Osteoblast (primary cell): ENCODE measurements around the gene UST. TPM values are rescaled to one million over a fixed set of nuclear protein-coding genes. Genes with fewer than 3 reads are reported as not detected.

Experiments
- DNase-seq: peaks from one replicate; pipeline ENCODE4 v3.0.0; 2011; ENCODE audit warnings: low spot score, mixed read lengths; ENCODE audit not compliant: insufficient read length; ENCODE audit errors: missing footprints
- H2AFZ ChIP-seq: 2 replicates; pipeline ENCODE4 v1.6.0; 2011; ENCODE audit warnings: mild to moderate bottlenecking, low read length
- H3K27ac ChIP-seq: 2 replicates; pipeline ENCODE4 v1.5.1; 2011; ENCODE audit warnings: mild to moderate bottlenecking, low read depth, low read length, moderate library complexity
- H3K27me3 ChIP-seq: 2 replicates; pipeline ENCODE4 v1.6.0; 2012; ENCODE audit warnings: mild to moderate bottlenecking, control low read depth, inconsistent platforms, low read length, moderate library complexity; ENCODE audit not compliant: insufficient read depth
- H3K36me3 ChIP-seq: 2 replicates; pipeline ENCODE4 v1.5.1; 2011; ENCODE audit warnings: mild to moderate bottlenecking, low read length, control low read depth, moderate library complexity; ENCODE audit not compliant: insufficient read depth
- H3K4me1 ChIP-seq: 2 replicates; pipeline ENCODE4 v1.5.1; 2011; ENCODE audit warnings: mild to moderate bottlenecking, low read length, control low read depth, moderate library complexity; ENCODE audit not compliant: insufficient read depth
- H3K4me2 ChIP-seq: 2 replicates; pipeline ENCODE4 v1.6.0; 2011; ENCODE audit warnings: mild to moderate bottlenecking, low read length; ENCODE audit not compliant: insufficient read depth
- H3K4me3 ChIP-seq: fragments of 200-600 bp; sonication (generic); 3 replicates; pipeline ENCODE4 v1.5.1; 2012; ENCODE audit warnings: mild to moderate bottlenecking, low read length, inconsistent platforms; ENCODE audit not compliant: insufficient read depth
- H3K79me2 ChIP-seq: 2 replicates; pipeline ENCODE4 v1.6.0; 2012; ENCODE audit warnings: mild to moderate bottlenecking, low read length, control low read depth, inconsistent platforms; ENCODE audit not compliant: insufficient read depth
- H3K9me3 ChIP-seq: 2 replicates; pipeline ENCODE4 v1.5.1; 2011; ENCODE audit warnings: low read depth, low read length, control low read depth
- H4K20me1 ChIP-seq: 2 replicates; pipeline ENCODE4 v1.6.0; 2012; ENCODE audit warnings: mild to moderate bottlenecking, low read length, control low read depth; ENCODE audit not compliant: insufficient read depth
- total RNA-seq: library from RNA; depleted of rRNA; stranded (reverse); fragments of >200 nt; gene quantifications from 2 replicates; pipeline ENCODE4 v1.2.3, GENCODE V29; 2012
- TF ChIP-seq, protein P1 (sequence below): IDR thresholded peaks from 2 replicates; pipeline ENCODE4 v1.5.1; 2011; ENCODE audit warnings: mild to moderate bottlenecking, low read depth, low read length, moderate library complexity; ENCODE audit errors: extremely low read depth

Gene UST
- total RNA-seq, 1 donor: 18.1 TPM

DNA sequence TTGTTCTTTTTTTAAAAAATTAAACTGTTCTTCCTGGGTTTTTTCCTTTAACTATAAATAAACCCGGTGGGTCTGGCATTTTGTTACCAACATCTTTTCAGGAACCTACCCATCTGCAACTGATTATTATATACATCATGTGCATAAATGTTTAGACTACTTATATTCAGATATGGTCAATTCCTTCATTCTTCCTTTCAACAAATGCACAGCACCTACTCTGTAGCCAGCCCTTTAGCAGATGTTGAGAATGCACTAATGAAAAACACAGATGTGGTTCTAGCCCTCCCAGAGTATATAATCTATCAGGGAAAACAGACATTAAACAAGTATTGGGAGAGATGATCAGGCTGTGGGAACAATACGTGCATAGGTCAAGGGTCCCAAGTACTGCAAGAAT is 237.1 kb downstream of the UST start:
- TF ChIP-seq, protein P1, sequence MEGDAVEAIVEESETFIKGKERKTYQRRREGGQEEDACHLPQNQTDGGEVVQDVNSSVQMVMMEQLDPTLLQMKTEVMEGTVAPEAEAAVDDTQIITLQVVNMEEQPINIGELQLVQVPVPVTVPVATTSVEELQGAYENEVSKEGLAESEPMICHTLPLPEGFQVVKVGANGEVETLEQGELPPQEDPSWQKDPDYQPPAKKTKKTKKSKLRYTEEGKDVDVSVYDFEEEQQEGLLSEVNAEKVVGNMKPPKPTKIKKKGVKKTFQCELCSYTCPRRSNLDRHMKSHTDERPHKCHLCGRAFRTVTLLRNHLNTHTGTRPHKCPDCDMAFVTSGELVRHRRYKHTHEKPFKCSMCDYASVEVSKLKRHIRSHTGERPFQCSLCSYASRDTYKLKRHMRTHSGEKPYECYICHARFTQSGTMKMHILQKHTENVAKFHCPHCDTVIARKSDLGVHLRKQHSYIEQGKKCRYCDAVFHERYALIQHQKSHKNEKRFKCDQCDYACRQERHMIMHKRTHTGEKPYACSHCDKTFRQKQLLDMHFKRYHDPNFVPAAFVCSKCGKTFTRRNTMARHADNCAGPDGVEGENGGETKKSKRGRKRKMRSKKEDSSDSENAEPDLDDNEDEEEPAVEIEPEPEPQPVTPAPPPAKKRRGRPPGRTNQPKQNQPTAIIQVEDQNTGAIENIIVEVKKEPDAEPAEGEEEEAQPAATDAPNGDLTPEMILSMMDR: no peak
- Histone ChIP-seq H3K79me2 (no peaks in the 10 kb centered on the region), H2AFZ (no peak overlapping the region), H3K4me3 (no peak overlapping the region), H3K4me1 (no peaks in the 10 kb centered on the region), H3K27ac (no peak overlapping the region), H3K4me2 (no peak overlapping the region), H3K27me3 (no peaks in the 10 kb centered on the region), H3K36me3 (no peaks in the 10 kb centered on the region), H3K9me3 (no peaks in the 10 kb centered on the region), H4K20me1 (no peaks in the 10 kb centered on the region)
- no peak for DNase-seq

DNA sequence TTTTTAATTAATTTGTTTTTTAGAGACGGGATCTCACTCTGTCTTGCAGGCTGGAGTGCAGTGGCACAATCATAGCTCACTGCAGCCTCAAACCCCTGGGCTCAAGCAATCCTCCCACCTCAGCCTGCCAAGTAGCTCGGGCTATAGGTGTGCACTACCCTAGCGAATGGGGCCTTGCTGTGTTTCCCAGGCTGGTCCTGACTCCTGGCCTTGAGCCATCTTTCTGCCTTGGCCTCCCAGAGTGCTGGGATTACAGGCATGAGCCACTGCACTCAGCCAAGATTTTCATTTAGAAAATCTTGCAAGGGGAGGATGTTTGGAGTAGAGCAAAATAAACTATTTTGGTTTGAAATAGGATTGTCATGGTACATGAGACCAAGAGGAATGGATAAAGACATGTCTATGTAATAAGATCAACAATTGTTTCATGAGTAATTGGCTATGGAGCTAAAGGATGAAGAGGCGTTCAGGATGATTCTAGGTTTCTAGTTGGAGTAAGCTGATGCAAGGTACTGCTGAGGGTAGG is 237.8 kb downstream of the UST start:
- Histone ChIP-seq H3K4me1 (no peaks in the 10 kb centered on the region), H2AFZ (no peak overlapping the region), H3K4me3 (no peak overlapping the region), H3K4me2 (no peak overlapping the region), H4K20me1 (no peaks in the 10 kb centered on the region), H3K27ac (no peak overlapping the region), H3K27me3 (no peaks in the 10 kb centered on the region), H3K36me3 (no peaks in the 10 kb centered on the region), H3K9me3 (no peaks in the 10 kb centered on the region), H3K79me2 (no peaks in the 10 kb centered on the region)
- no peak for DNase-seq
- TF ChIP-seq, protein P1: no peak

DNA sequence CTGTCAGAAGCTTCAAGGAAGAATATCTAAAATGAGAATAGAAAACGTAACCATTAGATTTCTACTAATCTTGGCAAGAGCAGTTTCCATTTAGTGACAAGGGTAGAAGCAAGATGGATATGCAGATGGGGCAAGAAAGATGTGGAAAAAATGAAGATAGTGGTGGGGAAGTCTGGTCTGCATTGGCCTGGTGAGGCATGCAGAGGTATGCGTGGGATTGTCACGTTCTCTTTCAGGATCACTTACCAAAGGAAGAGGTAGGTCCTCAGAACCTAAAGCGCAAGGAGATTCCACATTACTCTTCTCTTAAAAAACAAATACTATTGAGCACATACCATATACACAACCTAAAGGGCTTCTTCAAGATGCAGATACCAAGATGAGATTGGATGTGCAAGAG is 238.7 kb downstream of the UST start:
- H3K36me3 ChIP-seq: no peaks in the 10 kb centered on the region
- TF ChIP-seq, protein P1: no peak
- H3K4me2 ChIP-seq: no peak overlapping the region
- H3K27ac ChIP-seq: no peak overlapping the region
- H3K9me3 ChIP-seq: no peaks in the 10 kb centered on the region
- no peaks in the 10 kb centered on the region for H3K79me2 ChIP-seq
- H3K4me3 ChIP-seq: no peak overlapping the region
- no peak for DNase-seq
- no peak overlapping the region for H2AFZ ChIP-seq
- no peaks in the 10 kb centered on the region for H3K4me1 ChIP-seq
- no peaks in the 10 kb centered on the region for H4K20me1 ChIP-seq
- no peaks in the 10 kb centered on the region for H3K27me3 ChIP-seq

DNA sequence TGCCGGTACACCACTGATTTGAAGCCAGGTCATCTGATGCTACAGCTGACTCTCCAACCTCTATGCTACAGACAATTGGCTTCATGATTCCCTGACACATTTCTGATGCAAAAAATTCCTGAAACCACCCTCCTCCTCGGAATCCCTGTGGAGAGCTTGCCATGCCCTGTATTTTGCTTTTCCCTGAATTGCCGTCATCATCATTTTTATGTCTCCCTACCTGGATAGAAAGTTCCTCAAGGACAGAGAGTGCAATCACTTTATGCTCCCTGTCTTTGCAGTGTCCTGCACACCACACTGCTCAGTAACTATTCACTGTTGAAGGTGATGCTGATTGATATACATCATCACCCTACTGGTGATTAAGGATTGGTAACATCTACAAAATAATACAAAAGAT is 239.8 kb downstream of the UST start:
- H3K79me2 ChIP-seq: no peaks in the 10 kb centered on the region
- no peaks in the 10 kb centered on the region for H3K4me1 ChIP-seq
- no peak for DNase-seq
- no peaks in the 10 kb centered on the region for H3K36me3 ChIP-seq
- H3K4me3 ChIP-seq: no peak overlapping the region
- no peak overlapping the region for H3K4me2 ChIP-seq
- H3K9me3 ChIP-seq: no peaks in the 10 kb centered on the region
- TF ChIP-seq, protein P1: no peak
- H3K27ac ChIP-seq: no peak overlapping the region
- no peaks in the 10 kb centered on the region for H3K27me3 ChIP-seq
- H4K20me1 ChIP-seq: no peaks in the 10 kb centered on the region
- no peak overlapping the region for H2AFZ ChIP-seq
